Karpas-422 (cell line): ENCODE results near the gene BPNT1. TPM values are rescaled to one million over a fixed set of nuclear protein-coding genes. Genes with fewer than 3 reads are reported as not detected.
"Not testable (repeated sequence)": the region's sequence is repeated elsewhere in the genome, so short reads cannot be mapped to it uniquely, and the experiment has no call there.

Experiments
- DNase-seq: peaks from one replicate; pipeline ENCODE4 v3.0.0-alpha.2; 2015
- H2AFZ ChIP-seq: fragments of 200-600 bp; sonication (generic); 2 replicates; pipeline ENCODE4 v1.6.1; 2014; ENCODE audit warnings: antibody characterized with exemption, low read length, mixed read lengths
- H3K27ac ChIP-seq: fragments of 200-600 bp; sonication (generic); 2 replicates; pipeline ENCODE4 v1.5.1; 2014; ENCODE audit warnings: mild to moderate bottlenecking, low read length, moderate library complexity
- H3K27me3 ChIP-seq: fragments of 200-600 bp; sonication (generic); 2 replicates; pipeline ENCODE4 v1.6.1; 2014; ENCODE audit warnings: low read length, mixed read lengths
- H3K36me3 ChIP-seq: fragments of 200-600 bp; sonication (generic); 2 replicates; pipeline ENCODE4 v1.6.1; 2014; ENCODE audit warnings: low read length, mixed read lengths; ENCODE audit not compliant: insufficient read depth
- H3K4me1 ChIP-seq: fragments of 200-600 bp; sonication (generic); 2 replicates; pipeline ENCODE4 v1.6.1; 2014; ENCODE audit warnings: mild to moderate bottlenecking, low read length, mixed read lengths
- H3K4me2 ChIP-seq: fragments of 200-600 bp; sonication (generic); 2 replicates; pipeline ENCODE4 v1.6.1; 2014; ENCODE audit warnings: low read length, low read depth, mild to moderate bottlenecking; ENCODE audit not compliant: poor library complexity, severe bottlenecking
- H3K4me3 ChIP-seq: fragments of 200-600 bp; sonication (generic); 2 replicates; pipeline ENCODE4 v1.5.1; 2014; ENCODE audit warnings: mild to moderate bottlenecking, antibody characterized with exemption, low read length, mixed read lengths
- H3K79me2 ChIP-seq: fragments of 200-600 bp; sonication (generic); 2 replicates; pipeline ENCODE4 v1.6.1; 2014; ENCODE audit warnings: mild to moderate bottlenecking, low read length, mixed read lengths
- H3K9ac ChIP-seq: fragments of 200-600 bp; sonication (generic); 2 replicates; pipeline ENCODE4 v1.6.0; 2014; ENCODE audit warnings: low read length
- H3K9me2 ChIP-seq: fragments of 200-600 bp; sonication (generic), shearing (Covaris generic); replicated peaks from 2 replicates; pipeline ENCODE4 v1.6.0; 2014; ENCODE audit warnings: mild to moderate bottlenecking, low read length, moderate library complexity; ENCODE audit not compliant: insufficient read depth
- H3K9me3 ChIP-seq: fragments of 300-700, 200-600 bp; sonication (generic); 2 replicates; pipeline ENCODE4 v1.6.1; 2014; ENCODE audit warnings: low read length, mixed read lengths
- H4K20me1 ChIP-seq: fragments of 200-600 bp; sonication (generic); 2 replicates; pipeline ENCODE4 v1.6.1; 2014; ENCODE audit warnings: mild to moderate bottlenecking, antibody characterized with exemption, low read length, low read depth; ENCODE audit not compliant: insufficient read depth
- total RNA-seq: library from RNA; depleted of rRNA; stranded (reverse); fragments of >200 nt; shearing (Covaris generic); gene quantifications from 2 replicates; pipeline ENCODE4 v1.2.3, GENCODE V29; 2014; ENCODE audit warnings: low replicate concordance

The BPNT1 gene
- total RNA-seq, 1 experiment from 2014 or later: 69.1 TPM

GRCh38 chr1:220093361-220094015 lies 3.9 kb upstream of the BPNT1 start:
- Histone ChIP-seq H3K9me2 (no peaks in the 10 kb centered on the region), H4K20me1 (no peaks in the 10 kb centered on the region), H3K4me3 (no peak overlapping the region), H3K9ac (no peak overlapping the region), H2AFZ (0 out of 2 replicates have a peak overlapping the region, but pooled peaks have one; percentile 24), H3K36me3 (peaks cover 18% of the 10 kb centered on the region; the same call in 1 of the 2 replicates), H3K79me2 (peaks cover 49% of the 10 kb centered on the region), H3K9me3 (no peaks in the 10 kb centered on the region), H3K27ac (peak overlapping the region; percentile 54), H3K4me2 (peak overlapping the region; percentile 50), H3K4me1 (peaks cover 33% of the 10 kb centered on the region), H3K27me3 (no peaks in the 10 kb centered on the region)
- DNase-seq: no peak

DNA sequence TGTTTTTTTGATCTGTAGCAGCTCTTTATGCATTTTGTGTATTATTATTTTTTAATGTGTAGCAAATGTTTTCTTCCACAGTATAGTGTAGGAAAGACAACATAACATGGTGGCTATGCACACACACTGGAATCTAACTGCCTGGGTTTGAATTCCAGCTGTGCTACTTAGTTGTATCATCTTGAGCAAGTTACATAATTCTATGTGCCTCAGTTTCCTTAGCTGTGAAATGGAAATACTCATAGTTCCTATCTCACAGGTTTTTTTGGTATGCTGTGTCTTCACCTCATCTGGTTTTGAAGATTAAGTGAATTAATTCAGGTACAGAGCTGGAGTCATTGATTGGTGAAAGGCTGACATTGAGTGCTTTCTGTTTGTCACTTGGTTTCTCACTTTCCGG lies 3.1 kb upstream of the BPNT1 start:
- no peaks in the 10 kb centered on the region for H3K9me3 ChIP-seq
- no peak overlapping the region for H3K4me3 ChIP-seq
- no peak for DNase-seq
- no peak overlapping the region for H2AFZ ChIP-seq
- no peaks in the 10 kb centered on the region for H4K20me1 ChIP-seq
- H3K4me2 ChIP-seq: no peak overlapping the region
- peaks cover 37% of the 10 kb centered on the region for H3K4me1 ChIP-seq
- no peaks in the 10 kb centered on the region for H3K9me2 ChIP-seq
- H3K79me2 ChIP-seq: peaks cover 50% of the 10 kb centered on the region
- peaks cover 14% of the 10 kb centered on the region; the same call in 1 of the 2 replicates for H3K36me3 ChIP-seq
- no peak overlapping the region for H3K9ac ChIP-seq
- H3K27ac ChIP-seq: no peak overlapping the region
- no peaks in the 10 kb centered on the region for H3K27me3 ChIP-seq

DNA sequence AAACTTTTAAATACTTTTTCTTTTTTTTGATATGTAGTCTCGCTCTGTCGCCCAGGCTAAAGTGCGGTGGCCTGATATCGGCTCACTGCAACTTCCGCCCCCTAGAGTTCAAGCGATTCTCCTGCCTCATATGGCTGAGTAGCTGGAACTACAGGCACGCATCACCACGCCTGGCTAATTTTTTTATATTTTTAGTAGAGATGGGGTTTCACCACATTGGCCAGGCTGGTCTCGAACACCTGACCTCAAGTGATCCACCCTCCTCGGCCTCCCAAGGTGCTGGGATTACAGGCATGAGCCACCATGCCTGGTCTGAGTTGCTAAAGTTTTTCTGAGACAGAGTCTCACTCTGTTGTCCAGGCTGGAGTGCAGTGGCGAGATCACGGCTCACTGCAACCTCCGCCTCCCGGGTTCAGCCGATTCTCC lies 3.3 kb downstream of the BPNT1 start:
- DNase-seq: peak; percentile 96
- H3K27me3 ChIP-seq, H3K9me3 ChIP-seq, H2AFZ ChIP-seq, H3K4me3 ChIP-seq, H4K20me1 ChIP-seq, H3K9me2 ChIP-seq: not testable (repeated sequence)
- peaks cover 41% of the 10 kb centered on the region for H3K4me1 ChIP-seq
- peak overlapping the region; percentile 78 for H3K4me2 ChIP-seq
- H3K79me2 ChIP-seq: peaks cover 73% of the 10 kb centered on the region
- peak overlapping the region; percentile 52 for H3K9ac ChIP-seq
- H3K27ac ChIP-seq: peak overlapping the region; percentile 93
- H3K36me3 ChIP-seq: peaks cover 16% of the 10 kb centered on the region

DNA sequence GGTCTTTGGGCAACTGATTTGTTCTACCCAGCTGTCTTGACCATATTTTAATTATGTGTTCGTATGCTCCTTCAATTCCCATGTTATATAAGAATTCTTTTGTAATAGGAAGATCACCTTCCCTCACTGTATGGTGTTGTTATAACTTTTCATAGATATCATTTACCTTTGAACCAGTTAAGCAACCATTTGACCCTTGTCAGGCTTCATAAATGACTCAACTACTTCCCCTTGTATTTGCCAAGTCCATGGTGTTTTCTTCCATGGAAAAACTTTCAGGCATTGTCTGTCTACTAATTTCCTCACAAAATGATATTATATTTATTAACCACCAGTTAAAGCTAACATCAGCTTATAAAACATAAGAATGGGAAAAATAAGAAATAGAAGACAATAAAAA lies 5.1 kb downstream of the BPNT1 start:
- Histone ChIP-seq H3K27me3 (no peaks in the 10 kb centered on the region), H3K9me3 (no peaks in the 10 kb centered on the region), H3K36me3 (peaks cover 18% of the 10 kb centered on the region), H3K79me2 (peaks cover 91% of the 10 kb centered on the region), H3K27ac (peak overlapping the region; percentile 93), H3K4me1 (peaks cover 33% of the 10 kb centered on the region), H3K4me2 (no peak overlapping the region), H3K4me3 (no peak overlapping the region), H2AFZ (no peak overlapping the region), H3K9ac (no peak overlapping the region), H4K20me1 (0 out of 2 replicates have a peak, but pooled peaks cover 3% of the 10 kb centered on the region), H3K9me2 (no peaks in the 10 kb centered on the region)
- no peak for DNase-seq

- DNase-seq: no peak
- Histone ChIP-seq H3K9me3 (no peaks in the 10 kb centered on the region), H3K4me2 (no peak overlapping the region), H2AFZ (no peak overlapping the region), H3K4me3 (no peak overlapping the region), H3K9me2 (no peaks in the 10 kb centered on the region), H3K4me1 (no peaks in the 10 kb centered on the region), H3K36me3 (peaks cover 39% of the 10 kb centered on the region), H3K79me2 (peaks cover 74% of the 10 kb centered on the region), H3K27ac (no peak overlapping the region), H3K9ac (no peak overlapping the region), H4K20me1 (0 out of 2 replicates have a peak, but pooled peaks cover 3% of the 10 kb centered on the region), H3K27me3 (no peaks in the 10 kb centered on the region)
Measured at GRCh38 chr1:220077887-220078286, 11.7 kb downstream of the BPNT1 start.

- Histone ChIP-seq H3K27ac (no peak overlapping the region), H3K4me2 (no peak overlapping the region)
- DNase-seq: no peak
Measured at GRCh38 chr1:220076861-220077762, 12.5 kb downstream of the BPNT1 start.

DNA sequence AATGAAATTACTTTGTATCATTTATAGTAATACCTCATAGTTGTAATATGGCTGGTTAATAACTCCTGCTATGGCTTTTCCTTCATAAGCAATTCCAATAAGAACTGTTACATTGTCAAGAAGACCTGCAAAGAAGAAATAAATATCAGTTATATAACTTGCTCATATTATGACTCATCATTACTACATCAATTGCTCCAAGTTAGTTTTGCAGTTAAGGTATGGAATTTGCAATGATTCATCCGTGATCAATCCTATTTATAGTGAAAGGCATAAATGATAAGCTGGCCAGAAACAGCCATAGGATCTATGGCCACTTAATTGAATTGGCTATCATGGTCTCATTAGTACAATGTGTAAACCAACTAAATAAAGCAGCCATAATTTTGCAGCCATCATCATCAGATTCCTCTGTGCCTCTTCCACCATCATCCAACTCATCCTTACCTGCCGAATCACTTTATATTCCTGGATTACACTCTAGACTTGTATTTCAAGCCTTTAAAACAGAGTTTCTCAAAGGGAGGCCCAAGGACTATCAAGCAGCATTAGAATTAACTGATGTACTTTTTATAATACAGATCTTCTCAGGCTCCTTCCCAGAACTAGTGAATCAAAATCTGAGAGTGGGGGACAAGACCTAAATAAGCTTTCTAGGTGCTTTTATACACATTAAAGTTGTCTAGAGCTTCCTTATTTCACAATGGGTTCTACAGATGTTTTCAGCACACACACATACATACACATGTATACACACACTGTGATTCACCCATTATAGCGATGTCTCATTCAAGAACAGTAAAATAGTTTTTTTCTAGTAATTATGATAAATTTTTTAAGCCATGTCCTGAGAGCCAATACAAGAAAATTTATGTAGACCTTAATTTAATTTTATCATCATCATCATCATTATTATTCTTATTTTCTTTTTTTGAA lies 22.1 kb downstream of the BPNT1 start:
- Histone ChIP-seq H3K36me3 (peaks cover 56% of the 10 kb centered on the region), H3K9me2 (no peaks in the 10 kb centered on the region), H3K4me3 (no peak overlapping the region), H3K9ac (no peak overlapping the region), H2AFZ (no peak overlapping the region), H3K27me3 (no peaks in the 10 kb centered on the region), H3K4me1 (no peaks in the 10 kb centered on the region), H4K20me1 (no peaks in the 10 kb centered on the region), H3K4me2 (no peak overlapping the region), H3K79me2 (peaks cover 12% of the 10 kb centered on the region; the same call in 1 of the 2 replicates), H3K9me3 (no peaks in the 10 kb centered on the region), H3K27ac (no peak overlapping the region)
- no peak for DNase-seq

More at GRCh38 chr1:220076861-220077762, 12.5 kb downstream of the BPNT1 start:
- Histone ChIP-seq H3K9me2 (no peaks in the 10 kb centered on the region), H4K20me1 (0 out of 2 replicates have a peak, but pooled peaks cover 3% of the 10 kb centered on the region), H3K36me3 (peaks cover 44% of the 10 kb centered on the region), H3K79me2 (peaks cover 66% of the 10 kb centered on the region), H3K4me1 (no peaks in the 10 kb centered on the region), H3K9me3 (no peaks in the 10 kb centered on the region), H3K4me3 (no peak overlapping the region), H2AFZ (no peak overlapping the region), H3K9ac (no peak overlapping the region), H3K27me3 (no peaks in the 10 kb centered on the region)
